Measurements from ENCODE around the gene NADSYN1. TPM values are rescaled to one million over a fixed set of nuclear protein-coding genes. Genes with fewer than 3 reads are reported as not detected.

Gene NADSYN1
- total and polyA plus RNA-seq, 2 donors from 2014 or later, result 34.9 to 72.9 TPM

DNA sequence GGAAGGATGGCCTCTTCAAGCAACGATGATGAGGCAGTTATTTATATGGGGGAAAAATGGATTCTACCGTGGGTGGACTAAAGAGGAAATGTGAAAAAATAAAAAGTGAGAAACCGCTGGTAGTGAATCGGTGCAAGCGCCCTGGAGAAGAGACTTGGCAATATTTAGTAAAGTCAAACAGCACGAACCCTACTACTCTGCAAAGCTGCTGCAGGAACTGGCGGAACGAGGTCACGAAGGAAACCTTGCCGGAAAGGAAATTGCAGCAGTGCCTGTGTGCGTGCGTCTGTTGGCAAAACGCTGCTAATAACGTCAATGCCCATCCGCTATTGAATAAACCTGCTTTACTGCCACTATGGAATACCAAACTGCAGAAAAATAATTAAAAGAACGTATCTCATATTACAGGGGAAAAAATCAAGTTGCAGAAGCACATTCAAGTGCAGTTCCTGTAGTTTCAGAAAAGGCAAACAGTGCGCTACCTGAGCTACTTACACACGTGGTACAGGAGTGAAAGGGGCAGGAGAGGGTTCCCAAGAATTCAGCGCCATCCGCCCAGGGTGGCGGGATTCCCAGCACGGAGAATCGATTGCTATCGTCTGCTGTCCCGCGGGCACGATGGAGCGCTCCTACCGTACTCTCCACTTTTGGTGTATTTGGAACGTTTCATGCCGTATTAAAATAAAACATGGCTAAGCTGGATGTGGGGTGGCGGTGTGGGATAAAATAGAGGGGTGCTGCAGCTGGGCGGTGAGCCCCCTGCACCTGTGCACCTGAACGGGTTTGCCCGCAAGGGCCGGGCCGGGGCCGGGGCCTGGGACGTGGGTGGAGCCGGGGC lies 585 bp upstream of the NADSYN1 start:
- no peak for FAIRE-seq
- intact Hi-C loops (cut with DNase I), result no loop called here

DNA sequence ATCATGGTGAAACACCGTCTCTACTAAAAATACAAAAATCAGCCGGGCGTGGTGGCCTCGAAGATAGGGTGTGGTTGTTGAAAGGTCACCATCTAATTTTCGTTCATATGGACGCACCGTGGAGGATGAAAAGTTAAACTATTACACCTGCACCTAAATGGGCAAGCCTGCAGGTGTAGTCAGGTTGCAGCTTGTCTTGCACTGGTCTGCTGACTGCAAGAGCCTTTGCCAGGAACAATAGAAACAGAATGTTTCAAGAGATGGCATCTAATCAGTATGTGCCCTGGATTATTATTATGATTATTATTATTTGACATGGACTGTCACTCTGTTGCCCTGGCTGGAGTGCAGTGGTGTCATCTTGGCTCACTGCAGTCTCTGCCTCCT lies 908 bp downstream of the NADSYN1 start:
- Histone ChIP-seq H3K9me3 (ENCODE audit: control insufficient read depth in 2 of 3, insufficient read depth in 1 of 3, low read length in 3 of 3) (no peaks in the 10 kb centered on the region), H3K27ac (ENCODE audit: low read depth in 2 of 2, low read length in 2 of 2) (no peak overlapping the region), H3K4me1 (ENCODE audit: control insufficient read depth in 2 of 3, insufficient read depth in 2 of 3, low read depth in 1 of 3, low read length in 3 of 3) (peaks cover 0 to 17% (median 14%) of the 10 kb centered on the region in 3 donors), H3K36me3 (ENCODE audit: control insufficient read depth in 2 of 3, insufficient read depth in 3 of 3, low read length in 3 of 3) (peaks cover 5 to 20% (median 19%) of the 10 kb centered on the region in 3 donors), H3K27me3 (ENCODE audit: control insufficient read depth, insufficient read depth, low read length) (no peaks in the 10 kb centered on the region), H3K4me3 (ENCODE audit: low read length in 3 of 3) (peak overlapping the region in 2 of 3 donors; percentile 73 to 87), H3K9ac (ENCODE audit: low read length in 3 of 3) (peak overlapping the region in 1 of 3 donors; percentile 41)
- TF ChIP-seq, protein P1, sequence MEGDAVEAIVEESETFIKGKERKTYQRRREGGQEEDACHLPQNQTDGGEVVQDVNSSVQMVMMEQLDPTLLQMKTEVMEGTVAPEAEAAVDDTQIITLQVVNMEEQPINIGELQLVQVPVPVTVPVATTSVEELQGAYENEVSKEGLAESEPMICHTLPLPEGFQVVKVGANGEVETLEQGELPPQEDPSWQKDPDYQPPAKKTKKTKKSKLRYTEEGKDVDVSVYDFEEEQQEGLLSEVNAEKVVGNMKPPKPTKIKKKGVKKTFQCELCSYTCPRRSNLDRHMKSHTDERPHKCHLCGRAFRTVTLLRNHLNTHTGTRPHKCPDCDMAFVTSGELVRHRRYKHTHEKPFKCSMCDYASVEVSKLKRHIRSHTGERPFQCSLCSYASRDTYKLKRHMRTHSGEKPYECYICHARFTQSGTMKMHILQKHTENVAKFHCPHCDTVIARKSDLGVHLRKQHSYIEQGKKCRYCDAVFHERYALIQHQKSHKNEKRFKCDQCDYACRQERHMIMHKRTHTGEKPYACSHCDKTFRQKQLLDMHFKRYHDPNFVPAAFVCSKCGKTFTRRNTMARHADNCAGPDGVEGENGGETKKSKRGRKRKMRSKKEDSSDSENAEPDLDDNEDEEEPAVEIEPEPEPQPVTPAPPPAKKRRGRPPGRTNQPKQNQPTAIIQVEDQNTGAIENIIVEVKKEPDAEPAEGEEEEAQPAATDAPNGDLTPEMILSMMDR (IDR thresholded peaks at IDR 0.05; ENCODE audit: borderline replicate concordance, extremely low read depth, insufficient read depth), result no peak
- FAIRE-seq (no peak), DNase-seq (no peak)
- intact Hi-C loops (cut with DNase I), result no loop called here

More for the DNA sequence above, 585 bp upstream of the NADSYN1 start:
- peak overlapping the region; percentile 47 to 92 (median 51) for H3K9ac ChIP-seq (ENCODE audit: low read length in 3 of 3)
- H3K27ac ChIP-seq (ENCODE audit: low read depth in 2 of 2, low read length in 2 of 2), result peak overlapping the region; percentile 54 to 91
- TF ChIP-seq, protein P1 (IDR thresholded peaks at IDR 0.05; ENCODE audit: borderline replicate concordance, extremely low read depth, insufficient read depth), result no peak
- peak in 4 of 5 donors; percentile 36 to 83 (median 64) for DNase-seq
- H3K27me3 ChIP-seq (ENCODE audit: control insufficient read depth, insufficient read depth, low read length), result no peaks in the 10 kb centered on the region
- H3K36me3 ChIP-seq (ENCODE audit: control insufficient read depth in 2 of 3, insufficient read depth in 3 of 3, low read length in 3 of 3), result peaks cover 5 to 11% (median 9%) of the 10 kb centered on the region in 3 donors
- no peaks in the 10 kb centered on the region for H3K9me3 ChIP-seq (ENCODE audit: control insufficient read depth in 2 of 3, insufficient read depth in 1 of 3, low read length in 3 of 3)
- peak overlapping the region; percentile 69 to 86 (median 80) for H3K4me3 ChIP-seq (ENCODE audit: low read length in 3 of 3)
- H3K4me1 ChIP-seq (ENCODE audit: control insufficient read depth in 2 of 3, insufficient read depth in 2 of 3, low read depth in 1 of 3, low read length in 3 of 3), result peaks cover 0 to 20% (median 18%) of the 10 kb centered on the region in 3 donors

DNA sequence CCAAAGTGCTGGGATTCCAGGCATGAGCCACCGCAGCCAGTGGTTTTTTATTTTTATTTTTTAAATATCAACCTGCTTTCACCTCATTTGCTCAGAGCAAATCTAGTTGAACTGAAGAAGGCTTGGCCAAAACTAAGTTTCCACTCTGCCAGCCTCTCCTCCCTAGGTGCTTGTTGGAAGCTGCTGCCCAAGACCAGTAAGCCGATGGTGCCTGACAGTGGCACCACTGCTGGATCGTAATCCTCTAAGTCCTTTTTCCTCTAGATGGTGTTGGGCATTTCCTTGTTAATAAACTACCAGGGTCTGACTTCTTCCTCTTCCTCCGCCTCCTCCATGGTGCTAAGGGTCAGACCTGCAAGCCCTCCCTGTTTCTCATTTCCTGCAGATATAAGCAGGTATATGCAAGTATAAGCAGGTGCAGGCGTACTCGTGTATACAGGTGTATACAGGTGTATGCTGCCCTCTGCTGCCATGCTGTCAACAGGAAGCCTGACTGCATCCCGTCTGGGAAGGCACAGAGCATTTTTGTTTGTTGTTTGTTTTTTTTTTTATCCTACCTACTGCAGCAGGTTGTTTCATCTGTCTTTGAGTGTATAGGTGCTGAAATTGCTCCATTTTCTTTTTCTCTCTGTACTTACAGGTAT lies 1.6 kb downstream of the NADSYN1 start:
- intact Hi-C loops (cut with DNase I), result no loop called here
- Histone ChIP-seq H3K9ac (ENCODE audit: low read length in 3 of 3) (no peak overlapping the region), H3K4me1 (ENCODE audit: control insufficient read depth in 2 of 3, insufficient read depth in 2 of 3, low read depth in 1 of 3, low read length in 3 of 3) (peaks cover 0 to 11% (median 10%) of the 10 kb centered on the region in 3 donors), H3K4me3 (ENCODE audit: low read length in 3 of 3) (no peak overlapping the region), H3K36me3 (ENCODE audit: control insufficient read depth in 2 of 3, insufficient read depth in 3 of 3, low read length in 3 of 3) (peaks cover 5 to 26% (median 26%) of the 10 kb centered on the region in 3 donors), H3K9me3 (ENCODE audit: control insufficient read depth in 2 of 3, insufficient read depth in 1 of 3, low read length in 3 of 3) (no peaks in the 10 kb centered on the region), H3K27ac (ENCODE audit: low read depth in 2 of 2, low read length in 2 of 2) (no peak overlapping the region), H3K27me3 (ENCODE audit: control insufficient read depth, insufficient read depth, low read length) (no peaks in the 10 kb centered on the region)
- FAIRE-seq (no peak), DNase-seq (peak in 3 of 5 donors; percentile 17 to 30 (median 22))
- TF ChIP-seq, protein P1 (IDR thresholded peaks at IDR 0.05; ENCODE audit: borderline replicate concordance, extremely low read depth, insufficient read depth), result no peak
